ENCODE measurements around the gene RER1. TPM values are rescaled to one million over a fixed set of nuclear protein-coding genes. Genes with fewer than 3 reads are reported as not detected.
A peak's percentile ranks its signal among the peaks of the same experiment; 100 is the strongest.

The RER1 gene
- total RNA-seq, 1 donor from 2014 or later, result 61.3 TPM

DNA sequence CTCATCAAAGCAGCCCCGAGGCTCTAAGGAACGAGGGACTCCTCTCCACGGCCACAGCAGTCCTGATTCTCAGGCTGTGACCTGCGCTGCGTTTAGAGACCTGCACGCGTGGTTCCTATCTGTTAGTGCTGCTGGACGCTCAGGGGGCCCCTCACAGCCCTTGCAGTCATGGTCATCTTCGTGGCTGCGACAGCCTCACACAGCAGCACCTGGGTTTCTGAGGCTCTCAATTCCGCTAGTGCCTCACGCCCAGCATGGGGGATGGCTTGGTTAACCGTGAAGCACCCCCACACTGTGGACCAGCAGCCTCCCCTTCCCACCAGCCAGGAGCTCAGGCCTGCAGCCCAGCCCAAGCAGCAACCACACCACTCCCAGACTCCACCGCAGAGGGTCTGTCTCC lies 8.1 kb upstream of the RER1 start:
- H3K27me3 ChIP-seq, result no peaks in the 10 kb centered on the region
- intact Hi-C loops (cut with DNase I), result loop anchor here (2.0 to 5.0 kb wide), 2 partner anchors 53 to 146 kb away; no protein-coding TSS in a partner anchor
- H3K36me3 ChIP-seq, result no peaks in the 10 kb centered on the region
- H3K4me3 ChIP-seq, result no peak overlapping the region
- H3K4me1 ChIP-seq, result peaks cover 10 to 11% of the 10 kb centered on the region in 2 donors
- DNase-seq (ENCODE audit: low spot score in 2 of 2), result no peak
- TF ChIP-seq, protein P1, sequence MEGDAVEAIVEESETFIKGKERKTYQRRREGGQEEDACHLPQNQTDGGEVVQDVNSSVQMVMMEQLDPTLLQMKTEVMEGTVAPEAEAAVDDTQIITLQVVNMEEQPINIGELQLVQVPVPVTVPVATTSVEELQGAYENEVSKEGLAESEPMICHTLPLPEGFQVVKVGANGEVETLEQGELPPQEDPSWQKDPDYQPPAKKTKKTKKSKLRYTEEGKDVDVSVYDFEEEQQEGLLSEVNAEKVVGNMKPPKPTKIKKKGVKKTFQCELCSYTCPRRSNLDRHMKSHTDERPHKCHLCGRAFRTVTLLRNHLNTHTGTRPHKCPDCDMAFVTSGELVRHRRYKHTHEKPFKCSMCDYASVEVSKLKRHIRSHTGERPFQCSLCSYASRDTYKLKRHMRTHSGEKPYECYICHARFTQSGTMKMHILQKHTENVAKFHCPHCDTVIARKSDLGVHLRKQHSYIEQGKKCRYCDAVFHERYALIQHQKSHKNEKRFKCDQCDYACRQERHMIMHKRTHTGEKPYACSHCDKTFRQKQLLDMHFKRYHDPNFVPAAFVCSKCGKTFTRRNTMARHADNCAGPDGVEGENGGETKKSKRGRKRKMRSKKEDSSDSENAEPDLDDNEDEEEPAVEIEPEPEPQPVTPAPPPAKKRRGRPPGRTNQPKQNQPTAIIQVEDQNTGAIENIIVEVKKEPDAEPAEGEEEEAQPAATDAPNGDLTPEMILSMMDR (IDR thresholded peaks at IDR 0.05), result no peak
- no peak overlapping the region for H3K27ac ChIP-seq
- no peaks in the 10 kb centered on the region for H3K9me3 ChIP-seq

DNA sequence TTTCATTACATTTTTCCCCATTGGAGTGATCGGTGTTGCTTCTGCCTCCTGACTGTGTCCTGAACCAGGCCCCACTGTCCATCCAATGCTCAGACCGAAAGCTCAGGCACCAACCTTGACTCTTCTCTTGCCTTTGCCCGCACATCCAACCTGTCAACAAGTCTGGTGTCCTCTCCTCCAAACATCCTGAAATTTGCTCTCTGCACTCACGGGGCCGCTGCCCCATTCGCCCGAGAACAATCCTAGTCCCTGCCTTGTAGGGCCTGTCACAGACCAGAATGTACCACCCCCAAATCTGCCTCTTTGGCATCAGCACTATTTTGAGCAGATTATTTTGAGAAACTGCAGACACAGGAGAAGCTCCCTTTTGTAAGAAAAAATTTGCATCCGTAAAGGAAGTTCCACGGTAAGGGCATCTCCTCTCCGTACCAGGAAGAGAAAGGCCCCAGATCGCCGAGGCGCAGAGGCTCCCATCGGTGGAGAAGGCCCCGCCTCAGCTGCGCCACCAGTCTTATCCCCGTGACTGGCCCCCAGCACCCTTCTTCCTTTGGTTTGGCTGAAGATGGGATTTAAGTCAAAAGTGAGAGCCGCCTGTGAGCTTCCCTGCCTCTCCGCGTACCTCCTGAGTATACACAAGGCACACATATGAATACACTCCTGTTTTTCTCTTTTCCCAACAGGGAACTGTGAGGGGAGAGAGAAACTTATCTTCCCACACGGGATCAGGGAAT lies 7.3 kb upstream of the RER1 start:
- no peak for DNase-seq (ENCODE audit: low spot score in 2 of 2)
- no peak overlapping the region for H3K4me3 ChIP-seq
- TF ChIP-seq, protein P1 (IDR thresholded peaks at IDR 0.05), result no peak
- peaks cover 10 to 11% of the 10 kb centered on the region in 2 donors for H3K4me1 ChIP-seq
- no peaks in the 10 kb centered on the region for H3K36me3 ChIP-seq
- no peaks in the 10 kb centered on the region for H3K9me3 ChIP-seq
- intact Hi-C loops (cut with DNase I), result loop anchor here (5.0 kb wide), 1 partner anchor 147 kb away; no protein-coding TSS in a partner anchor
- no peaks in the 10 kb centered on the region for H3K27me3 ChIP-seq
- no peak overlapping the region for H3K27ac ChIP-seq

DNA sequence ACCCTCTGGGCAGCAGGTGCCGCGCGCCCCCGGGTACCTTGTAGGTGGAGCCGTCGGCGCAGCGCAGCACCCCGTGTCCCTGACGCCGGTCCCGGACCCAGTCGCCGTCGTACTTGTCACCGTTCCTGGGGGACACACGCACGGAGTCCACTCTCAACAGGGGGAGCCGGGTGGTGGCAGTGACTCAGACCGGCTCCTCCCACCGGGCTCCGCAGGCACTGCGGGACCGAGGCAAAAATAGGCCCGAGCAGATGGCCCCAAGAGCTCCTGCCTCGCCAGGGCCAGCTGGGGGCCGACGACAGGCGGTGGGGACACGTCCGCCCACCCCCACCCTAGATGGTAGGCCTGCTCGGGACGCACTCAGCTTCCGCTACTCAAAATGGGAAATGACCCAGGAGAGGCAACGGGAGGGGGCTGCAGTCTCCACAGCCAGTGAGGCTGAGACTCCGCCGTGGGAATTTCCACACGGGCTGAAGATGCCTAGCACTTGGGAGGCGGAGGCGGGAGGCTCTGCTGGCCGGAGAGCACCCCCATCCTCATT lies 6.6 kb upstream of the RER1 start:
- Histone ChIP-seq H3K4me3 (no peak overlapping the region), H3K36me3 (no peaks in the 10 kb centered on the region), H3K4me1 (peaks cover 10 to 11% of the 10 kb centered on the region in 2 donors), H3K9me3 (no peaks in the 10 kb centered on the region), H3K27me3 (no peaks in the 10 kb centered on the region), H3K27ac (no peak overlapping the region)
- TF ChIP-seq, protein P1 (IDR thresholded peaks at IDR 0.05), result no peak
- DNase-seq (ENCODE audit: low spot score in 2 of 2), result peak in 1 of 2 donors; percentile 53
- intact Hi-C loops (cut with DNase I), result loop anchor here (5.0 kb wide), 1 partner anchor 148 kb away; no protein-coding TSS in a partner anchor

DNA sequence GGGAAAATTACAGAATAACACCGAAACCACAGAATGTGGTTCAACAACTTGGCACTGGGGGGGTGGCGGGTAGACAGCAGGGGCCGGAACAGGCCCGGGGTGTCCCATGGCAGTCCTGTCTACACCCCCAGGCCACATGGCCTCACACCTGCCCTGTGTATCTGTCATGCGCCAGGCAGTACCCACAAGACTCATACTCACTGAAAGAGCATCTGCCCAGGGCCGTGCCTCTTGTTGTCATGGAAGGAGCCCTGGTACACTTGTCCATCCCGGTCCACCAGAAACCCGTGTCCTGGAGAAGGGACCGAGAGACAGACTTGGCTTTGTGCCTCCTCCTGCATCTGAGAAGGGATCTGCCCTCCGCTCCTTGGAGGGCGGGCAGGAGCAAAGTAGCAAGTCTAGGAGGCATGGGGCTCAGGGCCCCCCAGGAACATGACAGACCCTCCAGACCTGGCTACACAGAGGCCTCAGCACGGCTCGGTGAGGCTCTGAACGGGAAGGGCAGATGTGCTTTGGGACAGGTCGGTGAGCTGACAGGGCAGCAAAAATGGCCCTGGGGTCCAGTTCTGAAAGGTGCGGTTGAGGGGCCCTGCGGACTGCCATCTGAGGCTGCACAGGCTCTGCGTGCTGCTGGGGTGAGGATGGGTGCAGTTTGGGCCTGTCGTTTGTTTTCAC lies 5.9 kb upstream of the RER1 start:
- peak in 1 of 2 donors; percentile 56 for DNase-seq (ENCODE audit: low spot score in 2 of 2)
- intact Hi-C loops (cut with DNase I), result no loop called here
- Histone ChIP-seq H3K4me3 (no peak overlapping the region), H3K27ac (no peak overlapping the region), H3K27me3 (no peaks in the 10 kb centered on the region), H3K9me3 (no peaks in the 10 kb centered on the region), H3K36me3 (no peaks in the 10 kb centered on the region), H3K4me1 (peaks cover 11 to 13% of the 10 kb centered on the region in 2 donors)
- TF ChIP-seq, protein P1 (IDR thresholded peaks at IDR 0.05), result no peak

DNA sequence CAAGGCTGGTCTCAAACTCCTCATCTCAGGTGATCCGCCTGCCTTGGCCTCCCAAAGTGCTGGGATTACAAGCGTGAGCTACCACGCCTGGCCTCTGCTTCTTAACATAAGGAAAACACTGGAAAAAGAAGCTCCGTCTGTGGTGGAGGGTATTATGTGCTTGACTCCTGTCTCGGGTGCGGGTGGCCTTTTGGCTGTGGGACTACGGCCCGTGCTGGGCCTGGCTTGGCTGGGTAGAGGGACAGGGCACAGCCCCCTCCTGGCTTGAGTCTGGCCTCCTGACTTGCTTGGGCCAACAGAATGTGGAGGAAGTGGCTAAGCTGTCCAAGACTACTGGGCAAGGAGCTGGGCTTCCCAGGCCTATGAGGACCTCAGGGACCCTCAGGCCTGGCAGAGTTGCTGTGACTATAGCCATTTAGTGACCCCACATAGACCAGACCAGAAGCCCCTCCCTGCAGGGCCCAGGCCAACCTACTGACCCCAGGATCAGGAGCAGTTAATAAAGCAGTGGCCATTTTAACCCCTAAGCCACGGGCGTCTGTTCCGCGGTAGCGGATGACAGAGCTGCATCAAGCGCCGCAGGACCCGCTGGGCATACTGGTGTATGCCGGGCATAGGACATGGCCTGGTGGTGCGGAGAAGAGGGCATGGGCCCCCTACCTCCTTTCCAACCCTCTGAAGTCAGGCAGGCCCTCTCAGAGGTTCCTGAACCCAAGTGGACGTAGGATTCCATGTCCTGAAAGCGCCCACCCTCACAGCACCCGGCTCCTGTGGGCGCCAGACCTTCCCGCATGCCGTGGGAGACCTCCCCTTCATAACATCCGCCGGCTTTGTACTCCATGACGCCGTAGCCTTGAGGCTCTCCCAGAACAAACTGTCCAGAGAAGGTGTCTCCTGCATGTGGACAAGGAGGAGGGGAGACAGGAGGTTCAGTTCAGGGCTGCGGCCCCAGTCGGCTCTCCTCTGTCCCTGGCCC lies 4.7 kb upstream of the RER1 start:
- Histone ChIP-seq H3K36me3 (no peaks in the 10 kb centered on the region), H3K4me3 (no peak overlapping the region), H3K27me3 (no peaks in the 10 kb centered on the region), H3K27ac (no peak overlapping the region), H3K4me1 (peaks cover 4 to 7% of the 10 kb centered on the region in 2 donors), H3K9me3 (no peaks in the 10 kb centered on the region)
- peak in 1 of 2 donors; percentile 53 for DNase-seq (ENCODE audit: low spot score in 2 of 2)
- intact Hi-C loops (cut with DNase I), result no loop called here
- TF ChIP-seq, protein P1 (IDR thresholded peaks at IDR 0.05), result no peak
